HepG2 (cell line): ENCODE data around the gene NTMT1. TPM values are rescaled to one million over a fixed set of nuclear protein-coding genes. Genes with fewer than 3 reads are reported as not detected.

Experiments
- BRD4 ChIP-seq: sonication (generic); formaldehyde crosslinking; IDR thresholded peaks from 2 replicates; pipeline ENCODE4 v1.4.0; 2020; ENCODE audit warnings: missing genetic modification reagents
- CBFB ChIP-seq: sonication (generic); formaldehyde crosslinking; IDR thresholded peaks from 2 replicates; pipeline ENCODE4 v1.4.0; 2020; ENCODE audit warnings: missing genetic modification reagents
- DPF2 ChIP-seq: sonication (generic); formaldehyde crosslinking; IDR thresholded peaks from 2 replicates; pipeline ENCODE4 v1.4.0; 2020; ENCODE audit warnings: mild to moderate bottlenecking, low read depth, missing genetic modification reagents, borderline replicate concordance
- ERF ChIP-seq: IDR thresholded peaks from 2 replicates; pipeline ENCODE4 v1.6.1; 2018; ENCODE audit warnings: missing biosample characterization, missing genetic modification reagents
- FOXM1 ChIP-seq: sonication (generic); formaldehyde crosslinking; IDR thresholded peaks from 2 replicates; pipeline ENCODE4 v1.5.0; 2020; ENCODE audit warnings: missing genetic modification reagents
- KDM3A ChIP-seq: IDR thresholded peaks from 2 replicates; pipeline ENCODE4 v1.6.1; 2018; ENCODE audit warnings: low read depth, missing compliant biosample characterization
- KDM5B ChIP-seq: sonication (generic); formaldehyde crosslinking; IDR thresholded peaks from 2 replicates; pipeline ENCODE4 v1.4.0; 2020; ENCODE audit warnings: missing genetic modification reagents, mild to moderate bottlenecking, borderline replicate concordance
- NCOA1 ChIP-seq: sonication (generic); formaldehyde crosslinking; IDR thresholded peaks from 2 replicates; pipeline ENCODE4 v1.9.0; 2021; ENCODE audit warnings: missing genetic modification reagents
- NONO ChIP-seq, 2 experiments: fragments of 450-650 bp in 1 of 2; sonication (generic) in 1 of 2; formaldehyde crosslinking in 1 of 2; IDR thresholded peaks in 1 of 2; conservative IDR thresholded peaks in 1 of 2; 2 replicates each; pipeline versions ENCODE4 v1.6.1 to v1.8.0; 2017 to 2022; ENCODE audit warnings: mild to moderate bottlenecking in 1 of 2, missing genetic modification reagents in 1 of 2, moderate library complexity in 1 of 2
- PPARG ChIP-seq: conservative IDR thresholded peaks from 2 replicates; pipeline ENCODE4 v1.6.1; 2016; ENCODE audit warnings: missing biosample characterization, missing genetic modification reagents
- RBFOX2 ChIP-seq: fragments of 200-400 bp; formaldehyde crosslinking; IDR thresholded peaks from 2 replicates; pipeline ENCODE4 v1.6.1; 2017; ENCODE audit warnings: low read depth, mild to moderate bottlenecking, low read length
- SMAD9 ChIP-seq: sonication (generic); formaldehyde crosslinking; IDR thresholded peaks from 2 replicates; pipeline ENCODE4 v1.5.1; 2020; ENCODE audit warnings: mild to moderate bottlenecking, missing genetic modification reagents
- ZNF180 ChIP-seq: sonication (generic); formaldehyde crosslinking; IDR thresholded peaks from 2 replicates; pipeline ENCODE4 v1.4.0; 2020; ENCODE audit warnings: low read depth, missing genetic modification reagents, borderline replicate concordance
- ZNF337 ChIP-seq: sonication (generic); formaldehyde crosslinking; IDR thresholded peaks from 2 replicates; pipeline ENCODE4 v1.5.1; 2020; ENCODE audit warnings: missing genetic modification reagents, low read depth, mild to moderate bottlenecking, borderline replicate concordance
- ZNF562 ChIP-seq: sonication (generic); formaldehyde crosslinking; IDR thresholded peaks from 2 replicates; pipeline ENCODE4 v1.8.0; 2022; ENCODE audit warnings: missing genetic modification reagents, borderline replicate concordance
- ZNF761 ChIP-seq: sonication (generic); formaldehyde crosslinking; conservative IDR thresholded peaks from 2 replicates; pipeline ENCODE4 v1.4.0; 2020; ENCODE audit warnings: mild to moderate bottlenecking, missing genetic modification reagents
- polyA plus RNA-seq, 8 experiments: library from polyadenylated mRNA; depleted of rRNA in 3 of 8; stranded (reverse) in 7 of 8; unstranded in 1 of 8; fragments of >200 nt; fragmentation: Illumina TruSeq in 4 of 8; extraction: Trizol in 4 of 8; gene quantifications; 2 replicates each; pipeline versions ENCODE4 v1.2.1 to v1.2.3, GENCODE V29; 2011 to 2016; ENCODE audit warnings: low read depth in 4 of 8, missing spikeins in 1 of 8, mixed read lengths in 1 of 8; ENCODE audit not compliant: insufficient read depth in 1 of 8
- total RNA-seq, 5 experiments: library from RNA; depleted of rRNA; stranded (reverse); fragments of >200 nt; fragmentation: Illumina TruSeq; extraction: Trizol; gene quantifications; 2 replicates each; pipeline ENCODE4 v1.2.3, GENCODE V29; 2016; ENCODE audit warnings: low read depth in 1 of 5
- TF ChIP-seq, protein P1 (sequence below): IDR thresholded peaks from 2 replicates; pipeline ENCODE4 v1.4.0; 2020; ENCODE audit warnings: mild to moderate bottlenecking, missing genetic modification reagents
- TF ChIP-seq, protein P2 (sequence below): sonication (generic); formaldehyde crosslinking; IDR thresholded peaks from 2 replicates; pipeline ENCODE4 v1.4.0; 2020; ENCODE audit warnings: missing genetic modification reagents; ENCODE audit errors: not compliant biosample characterization
- TF ChIP-seq, protein P3 (sequence below): IDR thresholded peaks from 2 replicates; pipeline ENCODE4 v1.6.1; 2012; ENCODE audit warnings: low read depth, low read length, improper control_type of control experiment
- TF ChIP-seq, protein P4 (sequence below): sonication (generic); formaldehyde crosslinking; IDR thresholded peaks from 2 replicates; pipeline ENCODE4 v1.4.0; 2020; ENCODE audit warnings: missing genetic modification reagents, borderline replicate concordance

Gene NTMT1
- total and polyA plus RNA-seq, 2 of the 13 experiments (the other 11 are each of a cell fraction or from before 2014, with no cell fraction given), result 49.1 to 53.8 TPM

DNA sequence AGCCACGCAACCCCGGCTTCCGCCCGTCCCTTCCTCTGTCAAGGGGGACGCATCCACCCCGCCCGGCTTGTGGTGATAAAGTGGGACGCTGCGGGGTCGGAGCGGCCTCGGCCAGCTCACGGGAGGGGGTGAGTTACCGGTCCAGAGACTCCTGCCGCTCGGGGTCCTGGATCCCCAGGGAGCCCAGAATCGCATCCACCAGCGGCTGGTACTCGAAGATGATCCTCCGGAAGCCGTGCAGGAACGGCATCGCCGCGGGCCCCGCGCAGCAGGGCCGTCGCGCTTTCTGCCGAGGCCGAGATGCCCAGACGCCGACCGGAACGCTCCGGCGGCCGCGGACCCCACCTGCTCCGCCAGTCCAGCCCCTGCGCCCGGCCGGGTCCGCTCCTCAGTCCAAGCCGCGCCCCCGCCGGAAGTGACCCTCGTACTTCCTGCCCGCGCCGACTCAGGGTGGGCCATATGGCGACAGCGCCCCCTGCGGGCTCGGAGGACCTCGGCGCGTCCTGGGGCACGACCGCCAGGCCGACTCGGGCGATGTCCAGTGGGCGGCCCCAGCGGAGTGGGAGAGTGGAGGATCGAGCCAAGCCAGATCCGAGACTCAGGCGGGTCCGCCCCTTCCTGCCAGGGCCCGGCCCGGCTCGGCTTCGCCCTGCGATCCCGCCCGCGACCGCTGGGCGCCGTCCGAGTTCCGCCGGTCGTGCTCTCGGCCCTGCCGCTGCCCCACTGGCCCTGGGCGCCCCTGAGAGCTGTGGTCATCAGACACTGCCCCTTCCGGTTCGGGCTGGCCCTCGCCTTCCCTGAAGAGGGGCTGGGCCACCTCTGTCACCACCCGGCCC is 16.0 kb downstream of the NTMT1 start, which contains the start of gene ASB6 (continued):
- TF ChIP-seq, protein P1, sequence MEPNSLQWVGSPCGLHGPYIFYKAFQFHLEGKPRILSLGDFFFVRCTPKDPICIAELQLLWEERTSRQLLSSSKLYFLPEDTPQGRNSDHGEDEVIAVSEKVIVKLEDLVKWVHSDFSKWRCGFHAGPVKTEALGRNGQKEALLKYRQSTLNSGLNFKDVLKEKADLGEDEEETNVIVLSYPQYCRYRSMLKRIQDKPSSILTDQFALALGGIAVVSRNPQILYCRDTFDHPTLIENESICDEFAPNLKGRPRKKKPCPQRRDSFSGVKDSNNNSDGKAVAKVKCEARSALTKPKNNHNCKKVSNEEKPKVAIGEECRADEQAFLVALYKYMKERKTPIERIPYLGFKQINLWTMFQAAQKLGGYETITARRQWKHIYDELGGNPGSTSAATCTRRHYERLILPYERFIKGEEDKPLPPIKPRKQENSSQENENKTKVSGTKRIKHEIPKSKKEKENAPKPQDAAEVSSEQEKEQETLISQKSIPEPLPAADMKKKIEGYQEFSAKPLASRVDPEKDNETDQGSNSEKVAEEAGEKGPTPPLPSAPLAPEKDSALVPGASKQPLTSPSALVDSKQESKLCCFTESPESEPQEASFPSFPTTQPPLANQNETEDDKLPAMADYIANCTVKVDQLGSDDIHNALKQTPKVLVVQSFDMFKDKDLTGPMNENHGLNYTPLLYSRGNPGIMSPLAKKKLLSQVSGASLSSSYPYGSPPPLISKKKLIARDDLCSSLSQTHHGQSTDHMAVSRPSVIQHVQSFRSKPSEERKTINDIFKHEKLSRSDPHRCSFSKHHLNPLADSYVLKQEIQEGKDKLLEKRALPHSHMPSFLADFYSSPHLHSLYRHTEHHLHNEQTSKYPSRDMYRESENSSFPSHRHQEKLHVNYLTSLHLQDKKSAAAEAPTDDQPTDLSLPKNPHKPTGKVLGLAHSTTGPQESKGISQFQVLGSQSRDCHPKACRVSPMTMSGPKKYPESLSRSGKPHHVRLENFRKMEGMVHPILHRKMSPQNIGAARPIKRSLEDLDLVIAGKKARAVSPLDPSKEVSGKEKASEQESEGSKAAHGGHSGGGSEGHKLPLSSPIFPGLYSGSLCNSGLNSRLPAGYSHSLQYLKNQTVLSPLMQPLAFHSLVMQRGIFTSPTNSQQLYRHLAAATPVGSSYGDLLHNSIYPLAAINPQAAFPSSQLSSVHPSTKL (CRISPR knock-in tag), result peak; percentile 83
- TF ChIP-seq RBFOX2, result peak; percentile 90
- TF ChIP-seq BRD4 (CRISPR knock-in tag), result peak; percentile 76; the same call in 1 of the 2 replicates
- no peak for TF ChIP-seq PPARG (CRISPR knock-in tag)
- peak; percentile 95 for TF ChIP-seq CBFB
- TF ChIP-seq DPF2 (CRISPR knock-in tag), result no peak; the same call in 1 of the 2 replicates
- peak; percentile 76; the same call in 1 of the 2 replicates for TF ChIP-seq ZNF337 (CRISPR knock-in tag)
- TF ChIP-seq ERF (CRISPR knock-in tag), result peak; percentile 91
- TF ChIP-seq, protein P2, sequence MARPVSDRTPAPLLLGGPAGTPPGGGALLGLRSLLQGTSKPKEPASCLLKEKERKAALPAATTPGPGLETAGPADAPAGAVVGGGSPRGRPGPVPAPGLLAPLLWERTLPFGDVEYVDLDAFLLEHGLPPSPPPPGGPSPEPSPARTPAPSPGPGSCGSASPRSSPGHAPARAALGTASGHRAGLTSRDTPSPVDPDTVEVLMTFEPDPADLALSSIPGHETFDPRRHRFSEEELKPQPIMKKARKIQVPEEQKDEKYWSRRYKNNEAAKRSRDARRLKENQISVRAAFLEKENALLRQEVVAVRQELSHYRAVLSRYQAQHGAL (CRISPR knock-in tag), result no peak
- no peak for TF ChIP-seq FOXM1
- TF ChIP-seq NONO (IDR thresholded peaks at IDR 0.05), result no peak
- TF ChIP-seq NONO (CRISPR knock-in tag; conservative IDR thresholded peaks at IDR 0.05), result peak; percentile 98
- TF ChIP-seq SMAD9, result no peak
- no peak for TF ChIP-seq NCOA1 (CRISPR knock-in tag)
- TF ChIP-seq ZNF761 (CRISPR knock-in tag), result peak; percentile 95
- TF ChIP-seq ZNF562 (CRISPR knock-in tag), result no peak
- TF ChIP-seq, protein P3, sequence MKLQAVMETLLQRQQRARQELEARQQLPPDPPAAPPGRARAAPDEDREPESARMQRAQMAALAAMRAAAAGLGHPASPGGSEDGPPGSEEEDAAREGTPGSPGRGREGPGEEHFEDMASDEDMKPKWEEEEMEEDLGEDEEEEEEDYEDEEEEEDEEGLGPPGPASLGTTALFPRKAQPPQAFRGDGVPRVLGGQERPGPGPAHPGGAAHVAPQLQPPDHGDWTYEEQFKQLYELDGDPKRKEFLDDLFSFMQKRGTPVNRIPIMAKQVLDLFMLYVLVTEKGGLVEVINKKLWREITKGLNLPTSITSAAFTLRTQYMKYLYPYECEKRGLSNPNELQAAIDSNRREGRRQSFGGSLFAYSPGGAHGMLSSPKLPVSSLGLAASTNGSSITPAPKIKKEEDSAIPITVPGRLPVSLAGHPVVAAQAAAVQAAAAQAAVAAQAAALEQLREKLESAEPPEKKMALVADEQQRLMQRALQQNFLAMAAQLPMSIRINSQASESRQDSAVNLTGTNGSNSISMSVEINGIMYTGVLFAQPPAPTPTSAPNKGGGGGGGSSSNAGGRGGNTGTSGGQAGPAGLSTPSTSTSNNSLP, result peak; percentile 8; the same call in 1 of the 2 replicates
- no peak for TF ChIP-seq ZNF180 (CRISPR knock-in tag)
- TF ChIP-seq KDM3A (CRISPR knock-in tag), result peak; percentile 55
- TF ChIP-seq, protein P4, sequence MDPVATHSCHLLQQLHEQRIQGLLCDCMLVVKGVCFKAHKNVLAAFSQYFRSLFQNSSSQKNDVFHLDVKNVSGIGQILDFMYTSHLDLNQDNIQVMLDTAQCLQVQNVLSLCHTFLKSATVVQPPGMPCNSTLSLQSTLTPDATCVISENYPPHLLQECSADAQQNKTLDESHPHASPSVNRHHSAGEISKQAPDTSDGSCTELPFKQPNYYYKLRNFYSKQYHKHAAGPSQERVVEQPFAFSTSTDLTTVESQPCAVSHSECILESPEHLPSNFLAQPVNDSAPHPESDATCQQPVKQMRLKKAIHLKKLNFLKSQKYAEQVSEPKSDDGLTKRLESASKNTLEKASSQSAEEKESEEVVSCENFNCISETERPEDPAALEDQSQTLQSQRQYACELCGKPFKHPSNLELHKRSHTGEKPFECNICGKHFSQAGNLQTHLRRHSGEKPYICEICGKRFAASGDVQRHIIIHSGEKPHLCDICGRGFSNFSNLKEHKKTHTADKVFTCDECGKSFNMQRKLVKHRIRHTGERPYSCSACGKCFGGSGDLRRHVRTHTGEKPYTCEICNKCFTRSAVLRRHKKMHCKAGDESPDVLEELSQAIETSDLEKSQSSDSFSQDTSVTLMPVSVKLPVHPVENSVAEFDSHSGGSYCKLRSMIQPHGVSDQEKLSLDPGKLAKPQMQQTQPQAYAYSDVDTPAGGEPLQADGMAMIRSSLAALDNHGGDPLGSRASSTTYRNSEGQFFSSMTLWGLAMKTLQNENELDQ (CRISPR knock-in tag), result no peak
- peak; percentile 96; the same call in 1 of the 2 replicates for TF ChIP-seq KDM5B (CRISPR knock-in tag)
